Uterus (tissue), 2 donors: ENCODE measurements around the gene WDR86.

Experiments used
- CTCF ChIP-seq, 4 experiments: fragments of 200-600 bp in 2 of 4; fragments of 450-650 bp in 2 of 4; sonication (generic) in 2 of 4; IDR thresholded peaks; one replicate each; pipeline ENCODE4 v1.5.1; 2016 to 2019; ENCODE audit warnings: antibody characterized with exemption in 4 of 4, mild to moderate bottlenecking in 2 of 4, moderate library complexity in 1 of 4
- POLR2A ChIP-seq, 2 donors: fragments of 450-650 bp; IDR thresholded peaks; one replicate each; pipeline ENCODE4 v1.6.1; 2016; ENCODE audit warnings: antibody characterized with exemption in 2 of 2, mild to moderate bottlenecking in 1 of 2, moderate library complexity in 1 of 2

GRCh38 chr7:151434549-151434948 lies 24.7 kb upstream of the WDR86 start:
- TF ChIP-seq CTCF (IDR thresholded peaks at IDR 0.05) (no peak), POLR2A (IDR thresholded peaks at IDR 0.05) (no peak)
